Activated CD8-positive, alpha-beta memory T cell treated with anti-CD3 and anti-CD28 coated beads, Interleukin-2, amount 50 U/mL, for 24 hours (primary cell): ENCODE data around the gene UBR3.

ENCODE experiments used
- DNase-seq: peaks from one replicate; pipeline ENCODE4 v3.0.0-alpha.2; 2020; ENCODE audit errors: extremely low read depth

Gene UBR3

DNA sequence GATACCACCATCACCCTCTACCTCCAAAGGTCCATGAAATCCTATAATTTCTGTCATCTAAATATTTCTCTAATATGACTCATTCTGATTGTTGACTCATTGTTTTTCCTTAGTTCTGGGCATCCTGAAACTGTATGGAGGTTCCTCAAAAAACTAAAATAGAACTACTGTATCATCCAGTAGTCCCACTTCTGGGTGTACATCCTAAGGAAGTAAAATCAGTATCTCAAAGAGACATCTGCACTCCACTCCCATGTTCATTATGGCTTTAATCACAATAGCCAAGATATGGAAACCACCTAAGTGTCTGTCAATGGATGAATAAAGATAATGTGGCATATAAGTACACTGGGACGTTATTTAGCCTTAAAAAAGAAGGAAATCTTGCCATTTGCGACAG, 224.9 kb downstream of the UBR3 start:
- no peak for DNase-seq

DNA sequence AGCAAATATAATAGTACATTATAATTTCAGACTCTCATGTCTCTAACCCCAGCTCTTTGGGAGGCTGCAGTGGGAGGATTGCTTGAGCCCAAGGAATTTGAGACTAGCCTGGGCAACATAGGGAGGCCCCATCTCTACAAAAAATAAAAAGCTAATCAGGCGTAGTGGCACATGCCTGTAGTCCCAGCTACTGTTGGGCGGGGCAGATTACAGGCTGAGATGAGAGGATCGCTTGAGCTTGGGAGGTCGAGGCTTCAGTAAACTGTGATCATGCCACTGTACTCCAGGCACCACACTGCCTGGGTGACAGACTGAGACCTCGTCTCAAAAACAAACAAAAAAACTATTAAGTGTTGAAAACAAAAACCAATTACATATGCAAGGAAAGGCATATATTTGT, 227.7 kb downstream of the UBR3 start:
- no peak for DNase-seq

DNA sequence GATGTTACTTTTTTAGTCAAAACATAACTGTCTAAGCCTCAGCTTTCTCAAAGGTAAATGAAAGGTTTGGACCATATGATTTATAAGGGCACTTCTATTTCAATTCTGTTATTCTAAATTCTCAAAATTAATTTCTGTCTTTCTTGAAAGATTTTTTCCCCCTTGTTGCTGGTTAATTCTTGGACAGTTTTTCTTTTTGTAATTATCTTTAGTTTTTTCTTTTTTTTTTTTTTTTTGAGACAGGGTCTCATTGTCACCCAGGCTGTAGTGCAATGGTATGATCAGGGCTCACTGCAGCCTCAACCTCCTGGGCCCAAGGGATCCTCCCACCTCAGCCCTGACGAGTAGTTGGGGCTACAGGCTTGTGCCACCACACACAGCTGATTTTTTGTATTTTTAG, 229.6 kb downstream of the UBR3 start:
- no peak for DNase-seq

DNA sequence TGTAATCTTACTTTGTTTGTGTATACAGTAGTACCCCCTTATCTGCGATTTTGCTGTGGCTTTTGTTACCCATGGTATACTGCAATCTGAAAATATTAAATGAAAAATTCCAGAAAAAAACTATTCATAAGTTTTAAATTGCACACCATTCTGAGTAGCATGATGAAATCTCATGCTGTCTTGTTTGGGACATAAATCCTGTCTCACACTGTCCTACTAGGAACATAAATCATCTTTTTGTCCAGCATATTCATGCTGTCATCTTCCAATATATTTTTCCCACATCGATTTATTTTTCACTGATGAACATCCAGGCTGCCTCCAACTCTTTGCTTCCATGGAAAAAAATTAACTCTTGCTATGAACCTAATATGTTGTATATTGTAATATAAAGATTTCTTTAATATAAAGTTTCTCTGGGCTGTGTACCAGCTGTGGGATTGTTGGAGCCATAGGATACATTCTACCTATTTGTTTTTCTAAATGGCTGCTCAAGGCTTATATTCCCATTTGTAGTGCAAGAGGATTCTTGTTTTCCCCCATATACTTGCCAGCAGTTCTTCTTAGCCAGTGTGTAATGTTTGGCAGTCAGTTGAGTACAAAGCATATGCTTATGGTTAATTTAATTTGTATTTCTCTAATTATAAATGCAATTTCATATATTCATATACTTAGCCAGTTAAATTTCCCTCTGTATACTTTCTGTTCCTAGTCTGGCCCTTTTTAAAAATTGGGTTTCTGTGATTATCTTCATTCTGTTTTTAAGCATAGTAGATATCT, 236.4 kb downstream of the UBR3 start:
- DNase-seq: no peak

GRCh38 chr2:170070778-170071177, 243.5 kb downstream of the UBR3 start:
- no peak for DNase-seq

GRCh38 chr2:170073288-170073687, 246.0 kb downstream of the UBR3 start:
- DNase-seq: no peak

- DNase-seq: no peak
Measured at GRCh38 chr2:170076189-170076588, 248.9 kb downstream of the UBR3 start.

- no peak for DNase-seq
Measured at GRCh38 chr2:170077830-170078569, 250.7 kb downstream of the UBR3 start.

DNA sequence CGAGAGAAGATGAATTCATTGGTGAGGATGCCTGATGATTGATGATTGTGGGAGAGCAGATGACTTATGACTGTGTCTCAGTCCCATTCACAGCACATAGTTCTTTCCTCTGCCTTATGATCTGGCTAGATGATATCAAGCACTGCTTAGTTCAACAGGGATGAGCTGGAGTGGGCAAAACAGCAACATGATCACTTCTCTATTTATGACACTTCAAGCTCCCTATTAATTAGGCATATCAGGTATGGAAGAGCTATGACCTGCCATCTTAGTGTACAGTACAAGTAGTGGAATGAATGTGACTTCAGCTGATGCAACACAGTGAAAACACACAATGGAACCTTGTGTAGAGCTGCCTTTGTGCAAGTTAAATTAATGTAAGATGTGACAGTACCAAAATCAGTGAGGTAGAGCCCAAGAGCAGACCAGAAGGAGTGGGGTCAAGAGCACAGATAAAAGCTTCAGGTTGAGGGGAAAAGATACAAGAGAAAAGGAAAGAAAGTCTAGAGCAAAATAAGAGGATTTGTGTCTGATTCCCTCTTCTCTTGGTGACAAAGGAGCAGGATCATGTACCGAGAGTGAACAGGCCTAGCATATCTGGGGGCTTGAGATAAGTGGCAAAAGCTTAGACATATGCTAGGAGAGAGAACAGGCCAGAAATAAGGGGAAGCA, 257.7 kb downstream of the UBR3 start:
- DNase-seq: no peak

GRCh38 chr2:170086117-170086688, 258.9 kb downstream of the UBR3 start:
- no peak for DNase-seq

DNA sequence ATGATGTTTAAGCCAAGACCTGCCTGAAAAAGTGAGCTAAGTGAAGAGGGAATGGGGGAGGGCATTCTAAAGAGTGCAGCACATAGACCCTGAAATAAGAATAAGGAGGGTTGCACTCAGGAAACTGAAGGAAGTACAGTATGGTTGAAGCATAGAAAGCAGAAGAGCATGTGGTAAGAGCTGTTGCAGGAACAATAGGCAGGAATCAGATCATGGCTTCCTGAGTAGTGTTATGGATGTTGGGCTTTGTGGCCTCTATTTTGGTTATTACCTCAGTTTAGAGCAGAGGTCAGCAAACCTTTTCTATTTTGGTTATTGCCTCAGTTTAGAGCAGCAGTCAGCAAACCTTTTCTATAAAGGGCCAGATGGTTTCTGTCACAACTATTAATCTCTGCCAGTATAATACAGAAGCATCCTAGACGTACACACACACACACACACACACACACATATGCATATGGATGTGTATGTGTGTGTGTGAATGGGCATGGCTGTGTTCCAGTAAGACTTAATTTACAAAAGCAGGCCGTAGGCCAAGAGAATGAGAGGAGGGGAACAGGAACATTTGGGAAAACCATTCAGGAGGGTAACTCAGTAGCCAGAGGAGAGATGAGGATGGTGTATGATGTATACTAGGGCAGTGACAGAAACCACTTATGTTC, 259.6 kb downstream of the UBR3 start:
- DNase-seq: no peak

GRCh38 chr2:170087413-170087793, 260.1 kb downstream of the UBR3 start:
- DNase-seq: no peak

DNA sequence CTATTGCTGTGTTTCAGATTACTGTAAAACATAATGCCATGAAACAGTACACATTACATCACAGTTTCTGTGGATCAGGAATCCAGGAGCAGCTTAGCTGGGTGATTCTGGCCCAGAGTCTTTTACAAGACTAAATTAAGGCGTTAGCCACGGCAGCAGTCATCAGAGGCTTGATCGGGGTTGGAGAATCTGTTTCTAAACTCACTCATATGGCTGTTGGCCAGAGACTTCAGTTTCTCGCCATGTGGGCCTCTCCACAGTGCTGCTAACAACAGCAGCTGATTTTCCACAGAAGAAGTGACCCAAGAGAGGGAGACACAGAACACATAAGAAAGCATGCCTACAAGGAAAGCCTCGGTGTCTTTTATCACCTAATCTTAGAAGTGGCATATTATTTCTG, 261.5 kb downstream of the UBR3 start:
- DNase-seq: no peak

DNA sequence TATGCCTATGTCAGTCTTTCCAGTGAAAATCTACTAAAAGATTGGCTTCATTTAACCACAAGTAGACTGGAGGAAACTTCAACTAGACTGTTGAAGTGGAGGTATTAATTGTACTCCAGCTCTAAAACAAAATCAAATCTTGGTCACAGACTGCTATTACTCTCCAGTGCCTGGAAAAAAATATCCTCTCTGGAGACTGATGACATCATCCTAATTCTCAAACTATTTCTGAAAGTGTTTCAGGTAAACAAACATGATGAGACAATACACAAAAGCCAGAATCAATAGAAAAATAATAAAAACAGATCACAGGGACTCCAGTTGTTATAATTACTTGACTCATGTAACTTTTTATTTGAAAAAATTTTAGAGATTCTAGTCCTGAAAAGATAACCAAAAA, 263.0 kb downstream of the UBR3 start:
- no peak for DNase-seq

GRCh38 chr2:170091436-170091835, 264.2 kb downstream of the UBR3 start:
- DNase-seq: no peak

DNA sequence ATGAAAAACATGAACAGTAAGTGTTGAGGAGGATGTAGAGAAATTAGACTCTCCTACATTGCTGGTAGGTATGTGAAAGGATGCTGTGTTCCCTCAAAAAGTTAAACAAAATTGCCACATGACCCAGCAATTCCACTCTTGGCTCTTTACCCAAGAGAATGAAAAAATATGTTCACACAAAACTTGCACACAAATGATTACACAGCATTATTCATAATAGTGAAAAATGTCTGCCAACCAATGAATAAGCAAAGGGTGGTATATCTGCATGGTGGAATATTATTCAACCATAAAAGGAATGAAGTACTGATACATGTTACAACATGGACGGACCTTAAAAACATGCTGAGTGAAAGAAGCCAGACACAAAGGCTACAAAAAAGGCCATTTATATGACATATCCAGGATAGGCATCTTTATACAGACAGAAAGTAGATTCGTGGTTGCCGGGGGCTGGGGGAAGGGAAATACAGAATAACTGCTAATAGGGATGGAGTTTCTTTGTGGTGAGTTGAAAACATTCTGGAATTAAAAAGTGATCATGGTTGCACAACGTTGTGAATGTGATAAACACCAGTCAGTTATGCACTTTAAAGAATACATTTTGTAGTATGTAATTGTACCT, 265.3 kb downstream of the UBR3 start:
- DNase-seq: no peak

DNA sequence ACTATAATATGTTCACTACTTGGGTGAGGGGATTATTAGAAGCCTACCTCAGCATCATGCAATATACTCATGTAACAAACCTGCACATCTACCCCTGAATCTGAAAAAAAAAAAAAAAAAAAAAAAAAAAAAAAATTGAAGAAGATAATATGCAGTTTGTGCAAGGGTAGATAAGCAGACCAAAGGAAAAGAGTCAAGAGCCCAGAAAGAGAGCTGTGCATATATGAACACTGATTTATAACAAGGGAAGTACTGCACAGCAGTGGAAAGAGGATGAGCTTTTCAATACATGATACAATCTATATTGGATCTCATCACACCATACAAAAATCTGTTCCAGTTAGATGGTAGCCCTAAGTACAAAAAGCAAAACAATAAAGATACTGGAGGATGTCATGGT, 268.1 kb downstream of the UBR3 start:
- DNase-seq: no peak

DNA sequence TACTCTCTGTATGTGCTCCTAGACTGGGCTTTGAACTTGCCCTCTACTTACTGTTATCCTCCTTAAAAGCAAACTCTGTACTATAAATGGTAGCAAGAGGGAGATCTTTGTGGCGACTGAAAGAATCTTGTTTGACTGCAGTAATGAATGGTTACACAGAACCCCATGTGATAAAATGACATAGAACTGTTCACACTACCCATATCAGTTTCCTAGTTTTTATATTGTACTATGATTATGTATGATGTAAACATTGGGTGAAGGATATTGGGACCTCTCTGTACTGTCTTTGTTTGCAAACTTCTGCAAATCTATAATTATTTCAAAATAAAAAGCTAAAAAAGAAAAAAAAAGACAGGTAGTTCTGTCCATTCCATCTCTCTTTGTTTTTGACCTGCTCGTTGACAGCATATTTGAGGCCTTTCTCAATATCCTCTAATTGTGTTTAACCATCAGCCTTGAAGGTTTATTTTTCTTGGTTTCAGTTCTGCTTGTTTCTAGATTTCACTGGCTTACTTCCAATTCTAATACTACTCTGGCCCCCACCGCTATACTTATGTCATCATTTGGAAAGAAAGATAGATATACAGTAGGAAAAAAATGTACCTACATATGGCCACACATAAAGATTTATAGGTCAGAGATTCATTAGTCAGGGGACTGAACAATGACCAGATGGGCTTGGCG, 271.5 kb downstream of the UBR3 start:
- DNase-seq: no peak

GRCh38 chr2:170101789-170102188, 274.5 kb downstream of the UBR3 start:
- no peak for DNase-seq

- DNase-seq: no peak
Measured at GRCh38 chr2:170106102-170106840, 279.0 kb downstream of the UBR3 start.
